NCI-H2107 (cell line): ENCODE data around the gene CKAP2L.
"Not testable (repeated sequence)": the region's sequence is repeated elsewhere in the genome, so short reads cannot be mapped to it uniquely, and the experiment has no call there.

Source experiments
- DNase-seq: peaks from one replicate; lab custom pipeline; 2025; lab: John Stamatoyannopoulos, UW

The CKAP2L gene

GRCh38 chr2:112706947-112707346, 57.5 kb downstream of the CKAP2L start:
- DNase-seq, result not testable (repeated sequence)

GRCh38 chr2:112706170-112706664, 58.2 kb downstream of the CKAP2L start:
- no peak for DNase-seq

- DNase-seq, result no peak
Measured at GRCh38 chr2:112705575-112705974, 58.8 kb downstream of the CKAP2L start.

DNA sequence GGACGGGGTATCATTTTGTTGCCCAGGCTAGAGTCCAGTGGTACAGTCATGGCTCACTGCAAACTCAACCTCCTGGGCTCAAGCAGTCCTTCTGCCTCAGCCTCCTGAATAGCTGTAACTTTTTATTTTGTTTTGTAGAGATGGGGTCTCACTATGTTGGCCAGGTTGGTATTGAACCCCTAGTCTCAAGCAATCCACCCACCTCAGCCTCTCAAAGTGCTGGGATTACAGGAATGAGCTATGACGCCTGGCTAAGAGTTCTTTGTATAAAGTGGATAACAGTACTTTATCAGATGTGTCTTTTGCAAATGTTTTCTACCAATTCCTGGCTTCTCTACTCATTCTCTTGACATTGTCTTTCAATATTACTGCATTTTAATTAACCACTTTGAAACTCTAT, 60.7 kb downstream of the CKAP2L start:
- DNase-seq, result no peak

GRCh38 chr2:112701052-112701451, 63.4 kb downstream of the CKAP2L start:
- no peak for DNase-seq

GRCh38 chr2:112699984-112700667, 64.3 kb downstream of the CKAP2L start:
- DNase-seq, result no peak

- DNase-seq, result no peak
Measured at GRCh38 chr2:112698834-112699515, 65.4 kb downstream of the CKAP2L start.

DNA sequence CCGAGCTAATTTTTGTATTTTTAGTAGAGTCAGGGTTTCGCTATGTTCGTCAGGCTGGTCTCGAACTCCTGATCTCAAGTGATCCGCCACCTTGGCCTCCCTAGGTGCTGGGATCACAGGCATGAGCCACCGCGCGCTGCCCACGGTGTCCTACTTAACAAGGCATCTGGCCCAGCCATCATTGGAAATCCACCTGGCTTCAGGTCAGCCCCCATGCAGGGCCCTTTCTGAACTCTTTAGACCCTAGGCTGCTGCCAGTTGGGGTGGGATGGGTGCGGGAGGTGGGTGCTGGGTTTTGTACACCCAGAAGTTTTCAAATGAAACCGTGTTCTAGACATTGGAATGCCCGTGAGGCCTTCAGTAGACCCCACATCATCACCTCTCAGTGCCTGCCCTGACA, 70.2 kb downstream of the CKAP2L start:
- no peak for DNase-seq

- DNase-seq, result no peak
Measured at GRCh38 chr2:112693596-112693995, 70.8 kb downstream of the CKAP2L start.

GRCh38 chr2:112692918-112693317, 71.5 kb downstream of the CKAP2L start:
- no peak for DNase-seq

DNA sequence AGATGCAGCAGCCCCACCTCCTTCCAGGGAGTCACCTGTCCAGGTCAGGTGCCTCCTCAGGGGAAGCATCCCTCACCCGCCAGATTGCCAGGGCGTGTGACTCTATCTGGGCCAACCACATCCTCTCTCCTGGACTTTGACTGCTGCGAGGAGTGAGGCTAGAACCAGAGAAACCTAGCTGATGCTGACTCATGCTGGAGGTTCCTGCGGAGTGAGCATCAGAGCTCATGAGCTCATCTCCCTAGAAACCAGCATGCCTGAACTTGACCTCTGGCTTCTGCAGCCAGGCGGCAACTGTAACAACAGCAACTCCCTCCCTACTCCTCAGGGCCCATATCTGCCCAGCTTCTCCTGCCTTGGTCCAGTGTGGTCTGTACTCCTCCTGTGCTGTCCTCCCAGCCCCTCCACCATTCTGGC, 71.9 kb downstream of the CKAP2L start:
- DNase-seq, result peak; percentile 20

GRCh38 chr2:112691881-112692281, 72.5 kb downstream of the CKAP2L start:
- DNase-seq, result no peak

GRCh38 chr2:112690853-112691401, 73.5 kb downstream of the CKAP2L start:
- no peak for DNase-seq

DNA sequence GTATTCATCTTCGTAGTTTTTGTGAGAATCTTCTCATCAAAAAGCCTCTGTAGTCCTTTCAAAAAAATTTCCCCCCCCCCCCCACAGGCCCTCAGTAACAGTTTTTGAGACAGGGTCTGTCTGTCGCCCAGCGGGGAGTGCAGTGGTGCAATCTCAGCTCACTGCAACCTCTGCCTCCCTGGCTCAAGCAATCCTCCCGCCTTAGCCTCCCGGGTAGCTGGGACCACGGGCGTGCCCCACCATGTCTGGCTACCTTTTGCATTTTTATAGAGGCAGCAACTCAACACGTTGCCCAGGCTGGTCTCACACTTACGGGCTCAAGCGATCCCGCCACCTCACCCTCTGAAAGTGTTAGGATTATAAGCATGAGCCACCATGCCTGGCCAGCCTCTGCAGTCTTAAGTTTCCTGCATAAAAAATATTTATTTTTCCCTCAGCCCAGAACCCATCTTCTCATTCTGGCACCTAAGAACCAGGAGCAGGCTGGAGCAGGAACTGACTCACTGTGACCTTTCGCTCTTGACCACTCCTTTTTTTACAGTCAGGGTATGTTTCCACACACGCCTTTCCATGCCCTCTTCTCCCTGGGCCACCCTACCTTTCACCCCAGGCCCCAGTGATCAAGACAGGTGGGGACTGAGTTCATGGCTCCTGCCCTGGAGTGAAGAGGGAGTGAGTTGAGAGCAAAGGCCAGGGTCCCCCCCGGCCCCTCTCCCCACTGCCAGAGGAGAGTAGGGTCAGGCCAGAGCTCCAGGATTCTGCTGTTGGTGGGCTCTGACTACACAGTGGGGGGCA, 76.1 kb downstream of the CKAP2L start:
- no peak for DNase-seq

DNA sequence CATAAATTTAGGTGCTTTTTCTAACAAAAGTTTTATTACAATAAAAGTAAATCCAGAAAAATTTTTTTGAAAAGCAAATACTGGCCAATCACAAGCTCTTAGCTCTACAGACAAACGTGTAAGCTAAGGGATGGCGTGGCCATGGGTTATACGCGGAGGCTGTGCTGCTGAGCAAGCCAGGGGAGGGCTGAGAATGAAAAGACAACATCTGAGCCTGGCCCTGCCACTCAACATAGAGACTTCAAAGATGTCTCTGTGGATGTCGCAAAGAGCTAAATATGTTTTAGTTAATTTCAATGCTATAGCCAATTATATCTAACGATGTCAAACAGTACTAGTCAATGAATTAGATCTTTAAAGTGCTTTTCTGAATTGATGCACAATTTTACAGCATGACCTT, 76.9 kb downstream of the CKAP2L start:
- DNase-seq, result no peak
